H9 (cell line): Measurements from ENCODE around the gene DISC1. TPM values are rescaled to one million over a fixed set of nuclear protein-coding genes. Genes with fewer than 3 reads are reported as not detected.

ENCODE experiments used
- DNase-seq: peaks from one replicate; pipeline ENCODE4 v3.0.0-alpha.2; 2017
- H2AFZ ChIP-seq: one replicate; pipeline ENCODE4 v1.6.1; 2013; ENCODE audit warnings: mild to moderate bottlenecking, low read length, control low read depth, moderate library complexity
- H2AK5ac ChIP-seq: 2 replicates; pipeline ENCODE4 v1.6.1; 2013; ENCODE audit warnings: low read length, control low read depth, mixed read lengths; ENCODE audit not compliant: insufficient read length
- H2BK120ac ChIP-seq: one replicate; pipeline ENCODE4 v1.6.1; 2013; ENCODE audit warnings: low read depth, mild to moderate bottlenecking, low read length, control low read depth, inconsistent platforms; ENCODE audit not compliant: poor library complexity, severe bottlenecking
- H2BK12ac ChIP-seq: 2 replicates; pipeline ENCODE4 v1.6.1; 2013; ENCODE audit warnings: low read length, control low read depth, mixed read lengths, low read depth; ENCODE audit not compliant: insufficient read length
- H2BK15ac ChIP-seq: 2 replicates; pipeline ENCODE4 v1.6.1; 2013; ENCODE audit warnings: low read depth, low read length, control low read depth
- H2BK20ac ChIP-seq: one replicate; pipeline ENCODE4 v1.6.1; 2013; ENCODE audit warnings: low read depth, mild to moderate bottlenecking, low read length, control low read depth, inconsistent platforms; ENCODE audit not compliant: poor library complexity, severe bottlenecking
- H2BK5ac ChIP-seq: 2 replicates; pipeline ENCODE4 v1.6.1; 2013; ENCODE audit warnings: low read length, control low read depth, mixed read lengths; ENCODE audit not compliant: insufficient read length
- H3K14ac ChIP-seq: 2 replicates; pipeline ENCODE4 v1.6.1; 2013; ENCODE audit warnings: low read length, control low read depth; ENCODE audit not compliant: insufficient read depth
- H3K18ac ChIP-seq: 2 replicates; pipeline ENCODE4 v1.6.1; 2013; ENCODE audit warnings: low read depth, mild to moderate bottlenecking, mixed read lengths, low read length, control low read depth; ENCODE audit not compliant: insufficient read length
- H3K23ac ChIP-seq: 2 replicates; pipeline ENCODE4 v1.6.1; 2013; ENCODE audit warnings: low read length, control low read depth, mixed read lengths, low read depth; ENCODE audit not compliant: insufficient read length
- H3K23me2 ChIP-seq: 2 replicates; pipeline ENCODE4 v1.6.1; 2013; ENCODE audit warnings: low read depth, mild to moderate bottlenecking, mixed read lengths, low read length, control low read depth; ENCODE audit not compliant: insufficient read length, poor library complexity, severe bottlenecking
- H3K27ac ChIP-seq: 2 replicates; pipeline ENCODE4 v1.5.1; 2013; ENCODE audit warnings: low read length, control low read depth, mixed read lengths, low read depth; ENCODE audit not compliant: insufficient read length
- H3K27me3 ChIP-seq: 2 replicates; pipeline ENCODE4 v1.6.1; 2013; ENCODE audit warnings: low read length, control low read depth, inconsistent platforms; ENCODE audit not compliant: insufficient read depth
- H3K4ac ChIP-seq: 2 replicates; pipeline ENCODE4 v1.6.1; 2013; ENCODE audit warnings: low read depth, mild to moderate bottlenecking, control low read depth, inconsistent platforms, low read length, moderate library complexity
- H3K4me1 ChIP-seq: 2 replicates; pipeline ENCODE4 v1.6.1; 2013; ENCODE audit warnings: low read length, control low read depth, inconsistent platforms; ENCODE audit not compliant: insufficient read depth
- H3K4me2 ChIP-seq: 2 replicates; pipeline ENCODE4 v1.6.1; 2013; ENCODE audit warnings: low read length, control low read depth, mixed read lengths; ENCODE audit not compliant: insufficient read length, insufficient read depth
- H3K56ac ChIP-seq: 2 replicates; pipeline ENCODE4 v1.6.1; 2013; ENCODE audit warnings: low read depth, mild to moderate bottlenecking, mixed read lengths, low read length, control low read depth; ENCODE audit not compliant: insufficient read length
- H3K79me1 ChIP-seq: 2 replicates; pipeline ENCODE4 v1.6.1; 2013; ENCODE audit warnings: low read depth, mild to moderate bottlenecking, moderate library complexity, low read length, control low read depth, inconsistent platforms; ENCODE audit not compliant: insufficient read depth, poor library complexity, severe bottlenecking
- H3K79me2 ChIP-seq: 2 replicates; pipeline ENCODE4 v1.6.1; 2013; ENCODE audit warnings: low read length, control low read depth, inconsistent platforms; ENCODE audit not compliant: insufficient read depth
- H3K9ac ChIP-seq: 2 replicates; pipeline ENCODE4 v1.6.1; 2013; ENCODE audit warnings: low read length, control low read depth, mixed read lengths; ENCODE audit not compliant: insufficient read length; ENCODE audit errors: extremely low read depth
- H3K9me3 ChIP-seq: one replicate; pipeline ENCODE4 v1.6.1; 2013; ENCODE audit warnings: low read depth, low read length, inconsistent platforms; ENCODE audit not compliant: control insufficient read depth
- H3T11ph ChIP-seq: one replicate; pipeline ENCODE4 v1.6.1; 2013; ENCODE audit warnings: mild to moderate bottlenecking, low read length, control low read depth, inconsistent platforms
- H4K20me1 ChIP-seq: one replicate; pipeline ENCODE4 v1.6.1; 2013; ENCODE audit not compliant: control insufficient read depth, insufficient read length, insufficient read depth
- H4K5ac ChIP-seq: 2 replicates; pipeline ENCODE4 v1.6.1; 2013; ENCODE audit warnings: low read depth, mild to moderate bottlenecking, mixed read lengths, low read length, control low read depth; ENCODE audit not compliant: insufficient read length
- H4K8ac ChIP-seq: replicated peaks from 2 replicates; pipeline ENCODE4 v1.6.1; 2013; ENCODE audit warnings: low read length, control low read depth, mixed read lengths, low read depth; ENCODE audit not compliant: insufficient read length
- H4K91ac ChIP-seq: 2 replicates; pipeline ENCODE4 v1.6.1; 2013; ENCODE audit warnings: low read depth, mild to moderate bottlenecking, moderate library complexity, mixed read lengths, low read length, control low read depth; ENCODE audit not compliant: insufficient read length
- H3K27ac Mint-ChIP-seq, 3 experiments: 2 replicates in 2 of 3; 3 replicates in 1 of 3; pipeline ENCODE4 v1.8.0; 2020 to 2021; ENCODE audit warnings: mixed read lengths in 3 of 3, mild to moderate bottlenecking in 1 of 3, moderate library complexity in 1 of 3
- H3K27me3 Mint-ChIP-seq: 2 replicates; pipeline ENCODE4 v1.8.0; 2021; ENCODE audit warnings: low read depth, mild to moderate bottlenecking, moderate library complexity, mixed read lengths
- H3K36me3 Mint-ChIP-seq, 3 experiments: 2 replicates in 2 of 3; 3 replicates in 1 of 3; pipeline ENCODE4 v1.8.0; 2020 to 2021; ENCODE audit warnings: low read depth in 3 of 3, mixed read lengths in 3 of 3; ENCODE audit not compliant: insufficient read depth in 1 of 3
- H3K4me1 Mint-ChIP-seq, 2 experiments: 2 replicates each; pipeline ENCODE4 v1.8.0; 2020; ENCODE audit warnings: mixed read lengths in 2 of 2
- H3K4me3 Mint-ChIP-seq, 2 experiments: 2 replicates in 1 of 2; 3 replicates in 1 of 2; pipeline ENCODE4 v1.8.0; 2020 to 2021; ENCODE audit warnings: mild to moderate bottlenecking in 2 of 2, mixed read lengths in 2 of 2, moderate library complexity in 1 of 2
- H3K9me3 Mint-ChIP-seq, 2 experiments: 2 replicates in 1 of 2; 3 replicates in 1 of 2; pipeline ENCODE4 v1.8.0; 2020; ENCODE audit warnings: mild to moderate bottlenecking in 2 of 2, mixed read lengths in 2 of 2, moderate library complexity in 1 of 2
- CTCF ChIP-seq: fragments of 200-600 bp; sonication (generic); conservative IDR thresholded peaks from 3 replicates; pipeline ENCODE4 v1.8.0; 2021; ENCODE audit warnings: antibody characterized with exemption, mild to moderate bottlenecking
- WGBS: extraction: QIAGEN DNeasy Blood & Tissue Kit; methylation state at CpG from one replicate; pipeline ENCODE4 v1.1.7; 2013; ENCODE audit warnings: missing lambda C conversion rate, low lambda C conversion rate, mixed read lengths; ENCODE audit not compliant: insufficient read length; ENCODE audit errors: extremely low coverage; 5-methylcytosine and 5-hydroxymethylcytosine counted together
- total RNA-seq: library from RNA; stranded (reverse); gene quantifications from 2 replicates; pipeline ENCODE4 v1.2.1, GENCODE V29; 2021

Gene DISC1
- total RNA-seq, 1 experiment from 2014 or later, result 2.5 TPM

GRCh38 chr1:232014941-232015340, 388.4 kb downstream of the DISC1 start:
- Mint-ChIP-seq H3K4me3 (no peak overlapping the region), H3K27me3 (peaks cover 13% of the 10 kb centered on the region), H3K27ac (no peak overlapping the region; a peak in 1 of 7 replicates), H3K36me3 (no peaks in the 10 kb centered on the region), H3K4me1 (peaks cover 25 to 30% of the 10 kb centered on the region in 2 experiments), H3K9me3 (no peaks in the 10 kb centered on the region; a peak in 1 of 5 replicates)
- H3K79me2 ChIP-seq, result no peaks in the 10 kb centered on the region
- H3K4me1 ChIP-seq, result peaks cover 11% of the 10 kb centered on the region; the same call in 1 of the 2 replicates
- no peak overlapping the region for H3K4ac ChIP-seq
- no peak overlapping the region for H3K9ac ChIP-seq
- H3T11ph ChIP-seq, result no peak overlapping the region
- no peaks in the 10 kb centered on the region for H3K27me3 ChIP-seq
- no peaks in the 10 kb centered on the region for H4K20me1 ChIP-seq
- H3K56ac ChIP-seq, result no peak overlapping the region
- H2BK120ac ChIP-seq, result no peak overlapping the region
- no peak for TF ChIP-seq CTCF
- no peak overlapping the region for H4K5ac ChIP-seq
- no peak overlapping the region for H3K27ac ChIP-seq
- no peak overlapping the region for H3K18ac ChIP-seq
- no peak overlapping the region for H2BK15ac ChIP-seq
- no peak overlapping the region for H2BK12ac ChIP-seq
- H3K79me1 ChIP-seq, result no peaks in the 10 kb centered on the region
- no peaks in the 10 kb centered on the region for H3K9me3 ChIP-seq
- H2AK5ac ChIP-seq, result no peak overlapping the region
- WGBS, result no CpG with 5 or more reads among the region's 4 CpGs
- H3K23ac ChIP-seq, result no peak overlapping the region
- no peak overlapping the region for H4K8ac ChIP-seq
- no peak overlapping the region for H3K14ac ChIP-seq
- H2BK20ac ChIP-seq, result no peak overlapping the region
- DNase-seq, result no peak
- no peak overlapping the region for H2AFZ ChIP-seq
- H4K91ac ChIP-seq, result no peak overlapping the region
- H3K4me2 ChIP-seq, result no peak overlapping the region
- no peak overlapping the region for H2BK5ac ChIP-seq
- H3K23me2 ChIP-seq, result no peaks in the 10 kb centered on the region
